OCI-LY7 (cell line): ENCODE data around the gene UNC5B. TPM values are rescaled to one million over a fixed set of nuclear protein-coding genes. Genes with fewer than 3 reads are reported as not detected.

ENCODE experiments used
- BruUV-seq: library from RNA; stranded (reverse); fragments of 400-500 nt; replicated peaks from 2 replicates; lab custom pipeline; 2021; lab: Mats Ljungman, UMichigan
- CTCF ChIA-PET: fragments of 300-600 bp; sonication (Branson Sonifier 250); formaldehyde crosslinking; loops from one replicate; lab custom pipeline; 2022; ENCODE audit warnings: antibody characterized with exemption; ENCODE audit not compliant: unreplicated experiment; lab: Charles Lee
- POLR2A ChIA-PET: fragments of 300-600 bp; sonication (Branson Sonifier 250); formaldehyde crosslinking; loops from one replicate; lab custom pipeline; 2022; ENCODE audit warnings: antibody characterized with exemption; lab: Charles Lee
- DNase-seq: peaks from one replicate; pipeline ENCODE4 v3.0.0-alpha.2; 2015; ENCODE audit warnings: low spot score
- H2AFZ ChIP-seq: fragments of 200-600 bp; sonication (generic), shearing (Covaris generic); 2 replicates; pipeline ENCODE4 v1.6.1; 2014; ENCODE audit warnings: mild to moderate bottlenecking, antibody characterized with exemption, low read length, moderate library complexity
- H3K27ac ChIP-seq: fragments of 200-600 bp; sonication (generic); 2 replicates; pipeline ENCODE4 v1.5.1; 2014; ENCODE audit warnings: mixed run types, low read depth, mild to moderate bottlenecking, moderate library complexity, low read length, inconsistent platforms; ENCODE audit not compliant: poor library complexity, severe bottlenecking
- H3K36me3 ChIP-seq: fragments of 200-600 bp; sonication (generic); 2 replicates; pipeline ENCODE4 v1.6.1; 2014; ENCODE audit warnings: mild to moderate bottlenecking, antibody characterized with exemption, low read length, moderate library complexity, mixed read lengths; ENCODE audit not compliant: insufficient read depth
- H3K4me1 ChIP-seq: fragments of 200-600 bp; sonication (generic); 2 replicates; pipeline ENCODE4 v1.5.1; 2014; ENCODE audit warnings: mild to moderate bottlenecking, low read length; ENCODE audit not compliant: insufficient read depth, poor library complexity, severe bottlenecking
- H3K4me2 ChIP-seq: fragments of 200-600 bp; sonication (generic); 2 replicates; pipeline ENCODE4 v1.6.1; 2014; ENCODE audit warnings: mild to moderate bottlenecking, low read length
- H3K4me3 ChIP-seq: fragments of 200-600 bp; sonication (generic); 2 replicates; pipeline ENCODE4 v1.5.1; 2014; ENCODE audit warnings: mild to moderate bottlenecking, low read depth, low read length; ENCODE audit not compliant: poor library complexity, severe bottlenecking
- H3K79me2 ChIP-seq: fragments of 200-600 bp; sonication (generic); 2 replicates; pipeline ENCODE4 v1.6.1; 2016; ENCODE audit warnings: low read depth, mild to moderate bottlenecking, low read length, moderate library complexity, mixed read lengths; ENCODE audit not compliant: insufficient read depth
- H3K9me2 ChIP-seq: fragments of 200-600 bp; sonication (generic); 2 replicates; pipeline ENCODE4 v1.6.1; 2016; ENCODE audit warnings: mild to moderate bottlenecking, low read length, mixed read lengths; ENCODE audit not compliant: insufficient read depth
- H3K9me3 ChIP-seq: fragments of 200-600 bp; sonication (generic); 2 replicates; pipeline ENCODE4 v1.6.1; 2014; ENCODE audit warnings: mild to moderate bottlenecking, mixed run types, low read length, mixed read lengths
- H4K20me1 ChIP-seq: fragments of 200-600 bp; sonication (generic); 2 replicates; pipeline ENCODE4 v1.6.1; 2014; ENCODE audit warnings: mild to moderate bottlenecking, antibody characterized with exemption, low read length, moderate library complexity, mixed read lengths; ENCODE audit not compliant: insufficient read depth
- CTCF ChIP-seq: fragments of 200-600 bp; sonication (generic); conservative IDR thresholded peaks from 2 replicates; pipeline ENCODE4 v1.5.1; 2014; ENCODE audit warnings: mild to moderate bottlenecking, antibody characterized with exemption, low read length, moderate library complexity, mixed read lengths
- EZH2phosphoT487 ChIP-seq: fragments of 200-600 bp; sonication (generic); IDR thresholded peaks from 2 replicates; pipeline ENCODE4 v1.6.1; 2018; ENCODE audit warnings: low read depth, borderline replicate concordance, mild to moderate bottlenecking, mixed run types, antibody characterized with exemption, low read length, moderate library complexity, mixed read lengths
- intact Hi-C: fragments of 100-400 bp; cut with micrococcal nuclease; formaldehyde crosslinking; loops from one replicate; pipeline ENCODE4 v1.10.0; 2022; ENCODE audit not compliant: unreplicated experiment
- total RNA-seq, 2 experiments: library from RNA; depleted of rRNA in 1 of 2; stranded (reverse); fragments of >200 nt in 1 of 2; shearing (Covaris generic) in 1 of 2; gene quantifications; 2 replicates each; pipeline ENCODE4 v1.2.3, GENCODE V29; 2014 to 2022

The UNC5B gene
- total RNA-seq, 2 experiments from 2014 or later = not detected

GRCh38 chr10:71266918-71267442 is 54.6 kb downstream of the UNC5B start:
- Histone ChIP-seq H3K79me2 (no peaks in the 10 kb centered on the region), H3K4me2 (no peak overlapping the region), H3K9me3 (no peaks in the 10 kb centered on the region), H3K4me3 (no peak overlapping the region), H3K9me2 (no peaks in the 10 kb centered on the region), H3K27ac (no peak overlapping the region), H3K4me1 (no peaks in the 10 kb centered on the region), H4K20me1 (no peaks in the 10 kb centered on the region), H2AFZ (no peak overlapping the region), H3K36me3 (no peaks in the 10 kb centered on the region)
- ChIA-PET POLR2A (no interaction called here), CTCF (interaction anchor here (2.1 kb wide), 1 partner anchor 20 kb away, joined by 4 read pairs; no protein-coding TSS in a partner anchor)
- BruUV-seq = no TSS peak
- intact Hi-C loops = no loop called here
- TF ChIP-seq EZH2phosphoT487 (no peak), CTCF (no peak)
- DNase-seq = no peak

GRCh38 chr10:71267508-71268240 is 55.3 kb downstream of the UNC5B start:
- intact Hi-C loops = no loop called here
- Histone ChIP-seq H3K4me1 (no peaks in the 10 kb centered on the region), H3K4me2 (no peak overlapping the region), H4K20me1 (no peaks in the 10 kb centered on the region), H2AFZ (no peak overlapping the region), H3K27ac (no peak overlapping the region), H3K9me3 (no peaks in the 10 kb centered on the region), H3K9me2 (no peaks in the 10 kb centered on the region), H3K36me3 (no peaks in the 10 kb centered on the region), H3K4me3 (no peak overlapping the region), H3K79me2 (no peaks in the 10 kb centered on the region)
- CTCF ChIA-PET = interaction anchor here (2.1 kb wide), 1 partner anchor 19 kb away, joined by 4 read pairs; no protein-coding TSS in a partner anchor
- TF ChIP-seq CTCF = no peak
- DNase-seq = no peak
- BruUV-seq = no TSS peak
- POLR2A ChIA-PET = no interaction called here

GRCh38 chr10:71268247-71268691 is 55.9 kb downstream of the UNC5B start:
- H3K27ac ChIP-seq = no peak overlapping the region
- no peaks in the 10 kb centered on the region for H3K79me2 ChIP-seq
- TF ChIP-seq EZH2phosphoT487 (no peak), CTCF (no peak)
- no peaks in the 10 kb centered on the region for H3K36me3 ChIP-seq
- CTCF ChIA-PET = no interaction called here
- no TSS peak for BruUV-seq
- H3K4me2 ChIP-seq = no peak overlapping the region
- no peaks in the 10 kb centered on the region for H4K20me1 ChIP-seq
- POLR2A ChIA-PET = no interaction called here
- no peak for DNase-seq
- no peaks in the 10 kb centered on the region for H3K9me3 ChIP-seq
- no peak overlapping the region for H2AFZ ChIP-seq
- H3K9me2 ChIP-seq = no peaks in the 10 kb centered on the region
- H3K4me1 ChIP-seq = no peaks in the 10 kb centered on the region
- intact Hi-C loops = no loop called here
- H3K4me3 ChIP-seq = no peak overlapping the region
